Activated CD4-positive, alpha-beta memory T cell treated with anti-CD3 and anti-CD28 coated beads, Interleukin-2, amount 10 ng/mL, durations not matched to agents 7 days and 5 days (primary cell): ENCODE results near the gene ZRANB3. TPM values are rescaled to one million over a fixed set of nuclear protein-coding genes. Genes with fewer than 3 reads are reported as not detected.

Experiments
- CTCF ChIA-PET: fragments of 350-600 bp; sonication (Branson Sonifier 250); formaldehyde crosslinking; loops from one replicate; lab custom pipeline; 2021; ENCODE audit warnings: antibody characterized with exemption, inconsistent platforms; lab: Charles Lee
- POLR2A ChIA-PET: fragments of 350-600 bp; sonication (Branson Sonifier 250); formaldehyde crosslinking; loops from one replicate; lab custom pipeline; 2021; ENCODE audit warnings: antibody characterized with exemption; lab: Charles Lee
- DNase-seq: peaks from one replicate; pipeline ENCODE4 v3.0.0-alpha.2; 2020
- H3K27ac Mint-ChIP-seq: one replicate; pipeline ENCODE4 v1.8.0; 2021; ENCODE audit warnings: mild to moderate bottlenecking, mixed read lengths
- H3K27me3 Mint-ChIP-seq: one replicate; pipeline ENCODE4 v1.8.0; 2021; ENCODE audit warnings: mixed read lengths
- H3K36me3 Mint-ChIP-seq: one replicate; pipeline ENCODE4 v1.8.0; 2021; ENCODE audit warnings: low read depth, mixed read lengths
- H3K4me1 Mint-ChIP-seq: one replicate; pipeline ENCODE4 v1.8.0; 2021; ENCODE audit warnings: mixed read lengths
- H3K4me3 Mint-ChIP-seq: one replicate; pipeline ENCODE4 v1.8.0; 2021; ENCODE audit warnings: mild to moderate bottlenecking, mixed read lengths
- H3K9me3 Mint-ChIP-seq: one replicate; pipeline ENCODE4 v1.8.0; 2021; ENCODE audit warnings: mixed read lengths
- total RNA-seq, 2 experiments: library from RNA; stranded (reverse); gene quantifications; one replicate each; pipeline ENCODE4 v1.2.3, GENCODE V29; 2021

Gene ZRANB3
- total RNA-seq, 2 experiments from 2014 or later = 5.8 to 6.2 TPM

DNA sequence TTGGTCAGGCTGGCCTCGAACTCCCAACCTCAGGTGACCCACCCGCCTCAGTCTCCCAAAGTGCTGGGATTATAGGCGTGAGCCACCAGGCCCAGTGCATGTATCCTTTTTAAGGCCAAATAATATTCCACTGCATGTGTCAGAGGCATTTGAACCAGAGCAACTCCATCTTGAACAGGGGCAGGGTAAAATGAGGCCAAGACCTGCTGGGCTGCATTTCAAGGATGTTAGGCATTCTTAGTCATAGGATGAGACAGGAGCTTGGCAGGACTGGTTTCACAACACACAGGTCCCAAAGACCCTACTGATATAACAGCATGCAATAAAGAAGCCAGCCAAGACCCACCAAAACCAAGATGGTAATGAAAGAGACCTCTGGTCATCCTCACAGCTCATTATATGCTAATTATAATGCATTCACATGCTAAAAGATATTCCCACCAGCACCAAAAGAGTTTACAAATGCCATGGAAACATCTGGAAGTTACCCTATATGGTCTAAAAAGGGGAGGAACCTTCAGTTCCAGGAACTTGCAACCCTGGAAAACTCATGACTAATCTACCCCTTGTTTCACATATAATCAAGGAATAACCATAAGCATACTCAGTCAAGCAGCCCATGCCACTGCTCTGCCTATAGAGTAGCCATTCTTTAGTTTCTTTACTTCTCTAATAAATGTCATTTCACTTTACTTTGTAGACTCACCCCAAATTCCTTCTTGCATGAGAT is 274.3 kb downstream of the ZRANB3 start:
- POLR2A ChIA-PET = interaction anchor here (0.5 kb wide), 1 partner anchor 254 kb away, joined by 3 read pairs; no protein-coding TSS in a partner anchor
- DNase-seq = no peak
- no peak overlapping the region for H3K27ac Mint-ChIP-seq
- H3K4me3 Mint-ChIP-seq = no peak overlapping the region
- CTCF ChIA-PET = no interaction called here
- no peaks in the 10 kb centered on the region for H3K4me1 Mint-ChIP-seq
- H3K27me3 Mint-ChIP-seq = no peaks in the 10 kb centered on the region
- no peaks in the 10 kb centered on the region for H3K36me3 Mint-ChIP-seq
- peaks cover 2% of the 10 kb centered on the region for H3K9me3 Mint-ChIP-seq

DNA sequence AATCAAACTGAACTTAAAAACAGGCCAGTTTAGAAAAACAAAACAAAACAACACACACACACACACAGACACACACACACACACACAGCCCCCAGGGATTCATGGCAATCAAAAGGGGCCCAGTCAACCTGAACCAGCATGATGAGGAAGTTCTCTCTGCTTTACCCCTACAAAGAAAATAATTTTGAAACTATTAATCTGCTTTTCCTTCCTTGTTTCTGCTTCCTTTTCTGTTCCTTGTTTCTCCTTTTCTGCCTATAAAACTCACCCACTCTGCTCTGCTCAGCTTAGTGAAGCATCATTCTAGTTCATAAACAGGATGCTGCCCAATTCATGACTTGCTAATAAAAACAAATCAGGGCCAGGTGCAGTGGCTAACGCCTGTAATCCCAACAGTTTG is 275.8 kb downstream of the ZRANB3 start:
- CTCF ChIA-PET = no interaction called here
- DNase-seq = no peak
- POLR2A ChIA-PET = no interaction called here
- Mint-ChIP-seq H3K27me3 (no peaks in the 10 kb centered on the region), H3K4me3 (no peak overlapping the region), H3K4me1 (no peaks in the 10 kb centered on the region), H3K9me3 (peaks cover 7% of the 10 kb centered on the region), H3K27ac (no peak overlapping the region), H3K36me3 (no peaks in the 10 kb centered on the region)

DNA sequence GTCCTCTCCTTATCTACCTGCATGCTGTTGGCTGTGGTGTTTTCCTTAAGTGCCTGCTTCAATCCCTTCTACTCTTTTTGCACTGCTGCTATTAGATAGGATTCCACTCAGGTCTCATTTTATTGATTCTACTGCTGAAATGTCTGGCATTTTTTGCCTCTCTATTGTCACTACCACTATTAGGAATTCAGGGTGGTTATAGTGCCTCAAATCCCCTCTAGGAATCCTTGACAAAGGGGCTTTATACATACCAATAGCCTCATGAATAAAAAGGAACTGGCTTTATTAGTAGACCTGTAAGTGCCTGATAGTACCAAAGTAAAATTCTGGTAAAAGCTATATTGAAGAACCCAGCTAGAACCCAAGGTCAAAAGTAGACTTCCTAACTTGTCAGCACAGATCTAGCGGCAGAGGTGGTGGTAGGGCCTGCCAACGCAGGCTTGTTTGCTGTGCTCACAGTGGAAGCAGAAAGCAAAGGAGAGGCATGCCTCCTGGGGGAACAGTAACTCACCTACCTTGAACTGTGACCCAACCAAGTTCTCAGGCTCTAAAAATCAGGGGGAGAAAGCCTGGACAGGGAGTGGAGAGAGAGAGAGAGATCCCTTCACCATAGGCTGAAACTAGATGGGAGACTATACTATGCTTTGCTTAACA is 278.1 kb downstream of the ZRANB3 start:
- POLR2A ChIA-PET = no interaction called here
- H3K27ac Mint-ChIP-seq = no peak overlapping the region
- H3K27me3 Mint-ChIP-seq = no peaks in the 10 kb centered on the region
- CTCF ChIA-PET = no interaction called here
- peaks cover 14% of the 10 kb centered on the region for H3K9me3 Mint-ChIP-seq
- no peak overlapping the region for H3K4me3 Mint-ChIP-seq
- no peaks in the 10 kb centered on the region for H3K36me3 Mint-ChIP-seq
- H3K4me1 Mint-ChIP-seq = no peaks in the 10 kb centered on the region
- DNase-seq = no peak

GRCh38 chr2:135248611-135249010 is 282.4 kb downstream of the ZRANB3 start:
- ChIA-PET CTCF (no interaction called here), POLR2A (no interaction called here)
- no peak overlapping the region for H3K27ac Mint-ChIP-seq
- peaks cover 12% of the 10 kb centered on the region for H3K9me3 Mint-ChIP-seq
- H3K4me3 Mint-ChIP-seq = no peak overlapping the region
- H3K4me1 Mint-ChIP-seq = peaks cover 9% of the 10 kb centered on the region
- H3K36me3 Mint-ChIP-seq = no peaks in the 10 kb centered on the region
- no peaks in the 10 kb centered on the region for H3K27me3 Mint-ChIP-seq
- no peak for DNase-seq

DNA sequence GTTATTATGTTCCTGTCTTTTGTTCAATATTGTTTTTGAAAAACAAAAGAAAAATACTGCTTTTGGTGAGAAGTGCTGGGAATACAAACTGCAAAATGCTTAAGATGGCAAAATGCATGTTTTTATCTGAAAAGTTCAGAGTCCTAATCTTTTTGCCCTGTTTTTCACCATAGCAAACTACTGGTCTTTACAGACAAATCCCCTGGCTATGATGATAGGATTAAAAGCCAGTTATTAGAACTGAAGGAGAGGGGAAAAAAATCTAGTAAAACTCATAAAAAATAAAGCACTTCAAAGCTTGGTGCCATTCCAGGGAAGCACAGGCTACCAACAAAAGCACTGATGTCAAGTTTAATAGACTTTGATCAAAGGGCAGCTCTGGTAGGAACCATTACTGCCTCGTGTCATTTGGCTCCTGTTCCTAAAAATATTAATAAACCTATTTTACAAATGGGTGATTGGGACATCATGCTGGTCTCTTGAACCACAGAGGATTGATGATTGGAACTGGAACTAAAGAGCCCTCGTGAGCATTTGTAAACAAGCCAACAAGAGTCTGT is 284.2 kb downstream of the ZRANB3 start:
- Mint-ChIP-seq H3K27ac (no peak overlapping the region), H3K36me3 (no peaks in the 10 kb centered on the region), H3K9me3 (peaks cover 12% of the 10 kb centered on the region), H3K27me3 (no peaks in the 10 kb centered on the region), H3K4me1 (peaks cover 12% of the 10 kb centered on the region), H3K4me3 (no peak overlapping the region)
- POLR2A ChIA-PET = no interaction called here
- CTCF ChIA-PET = no interaction called here
- DNase-seq = no peak

- CTCF ChIA-PET = no interaction called here
- H3K4me3 Mint-ChIP-seq = no peak overlapping the region
- peaks cover 5% of the 10 kb centered on the region for H3K9me3 Mint-ChIP-seq
- H3K27me3 Mint-ChIP-seq = no peaks in the 10 kb centered on the region
- H3K27ac Mint-ChIP-seq = no peak overlapping the region
- peak; percentile 17 for DNase-seq
- no peaks in the 10 kb centered on the region for H3K36me3 Mint-ChIP-seq
- H3K4me1 Mint-ChIP-seq = peaks cover 12% of the 10 kb centered on the region
- POLR2A ChIA-PET = no interaction called here
Observed at GRCh38 chr2:135245071-135245470, 285.9 kb downstream of the ZRANB3 start.

DNA sequence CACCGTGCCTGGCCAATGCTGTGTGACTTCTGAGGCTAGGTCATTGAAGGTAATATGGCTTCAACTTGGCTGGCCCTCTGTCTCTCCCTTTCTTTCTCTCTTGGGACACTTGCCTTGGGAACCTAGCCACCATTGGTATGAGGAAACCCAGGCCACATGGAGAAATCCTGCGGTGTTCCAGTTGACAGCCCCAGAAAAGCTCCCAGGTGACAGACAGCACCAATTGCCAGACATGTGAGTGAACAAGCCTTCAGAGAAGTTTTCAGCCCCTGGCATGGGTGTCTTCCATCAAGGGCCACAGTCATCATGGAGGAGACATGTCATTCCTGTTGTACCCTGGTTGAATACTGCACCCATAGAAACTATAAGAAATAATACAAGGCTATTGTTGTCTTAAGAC is 292.4 kb downstream of the ZRANB3 start:
- POLR2A ChIA-PET = no interaction called here
- no peak overlapping the region for H3K4me3 Mint-ChIP-seq
- CTCF ChIA-PET = no interaction called here
- peaks cover 3% of the 10 kb centered on the region for H3K9me3 Mint-ChIP-seq
- DNase-seq = no peak
- H3K27ac Mint-ChIP-seq = no peak overlapping the region
- no peaks in the 10 kb centered on the region for H3K36me3 Mint-ChIP-seq
- peaks cover 3% of the 10 kb centered on the region for H3K4me1 Mint-ChIP-seq
- H3K27me3 Mint-ChIP-seq = no peaks in the 10 kb centered on the region

- ChIA-PET POLR2A (no interaction called here), CTCF (no interaction called here)
- H3K27me3 Mint-ChIP-seq = no peaks in the 10 kb centered on the region
- DNase-seq = no peak
- H3K4me1 Mint-ChIP-seq = no peaks in the 10 kb centered on the region
- H3K36me3 Mint-ChIP-seq = no peaks in the 10 kb centered on the region
- peaks cover 3% of the 10 kb centered on the region for H3K9me3 Mint-ChIP-seq
- no peak overlapping the region for H3K4me3 Mint-ChIP-seq
- no peak overlapping the region for H3K27ac Mint-ChIP-seq
Observed at GRCh38 chr2:135230150-135230549, 300.9 kb downstream of the ZRANB3 start.

GRCh38 chr2:135227386-135227785 is 303.6 kb downstream of the ZRANB3 start:
- DNase-seq = no peak
- Mint-ChIP-seq H3K36me3 (no peaks in the 10 kb centered on the region), H3K27ac (no peak overlapping the region), H3K9me3 (no peaks in the 10 kb centered on the region), H3K4me1 (no peaks in the 10 kb centered on the region), H3K27me3 (no peaks in the 10 kb centered on the region), H3K4me3 (no peak overlapping the region)
- POLR2A ChIA-PET = no interaction called here
- CTCF ChIA-PET = no interaction called here

GRCh38 chr2:135226961-135227360 is 304.1 kb downstream of the ZRANB3 start:
- POLR2A ChIA-PET = no interaction called here
- H3K36me3 Mint-ChIP-seq = no peaks in the 10 kb centered on the region
- CTCF ChIA-PET = no interaction called here

GRCh38 chr2:135225781-135226180 is 305.2 kb downstream of the ZRANB3 start:
- no peak overlapping the region for H3K4me3 Mint-ChIP-seq
- no peaks in the 10 kb centered on the region for H3K4me1 Mint-ChIP-seq
- POLR2A ChIA-PET = no interaction called here
- H3K36me3 Mint-ChIP-seq = no peaks in the 10 kb centered on the region
- H3K27ac Mint-ChIP-seq = no peak overlapping the region
- DNase-seq = no peak
- H3K27me3 Mint-ChIP-seq = no peaks in the 10 kb centered on the region
- no peaks in the 10 kb centered on the region for H3K9me3 Mint-ChIP-seq
- CTCF ChIA-PET = no interaction called here

More at GRCh38 chr2:135226961-135227360, 304.1 kb downstream of the ZRANB3 start:
- Mint-ChIP-seq H3K27me3 (no peaks in the 10 kb centered on the region), H3K4me1 (no peaks in the 10 kb centered on the region), H3K4me3 (no peak overlapping the region), H3K9me3 (no peaks in the 10 kb centered on the region), H3K27ac (no peak overlapping the region)
- DNase-seq = no peak

DNA sequence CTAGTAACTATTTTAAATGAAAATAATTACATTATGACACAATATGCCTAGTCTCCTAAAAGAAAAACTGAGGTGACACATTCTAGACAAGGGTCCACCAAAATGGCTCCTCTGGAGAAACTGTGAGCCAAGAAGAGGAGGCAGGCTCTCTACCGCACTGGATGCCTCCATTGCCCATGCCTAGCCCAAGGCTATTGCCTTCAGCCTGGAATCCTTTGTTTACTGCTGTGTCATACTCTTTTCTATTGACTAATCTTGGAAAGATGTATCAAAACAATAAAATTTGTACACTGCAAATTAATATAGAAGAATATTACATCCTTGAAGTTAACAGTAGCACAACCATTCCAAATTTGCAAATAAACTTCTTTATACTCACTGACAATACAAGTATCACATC is 311.8 kb downstream of the ZRANB3 start:
- H3K9me3 Mint-ChIP-seq = no peaks in the 10 kb centered on the region
- ChIA-PET CTCF (no interaction called here), POLR2A (no interaction called here)

DNA sequence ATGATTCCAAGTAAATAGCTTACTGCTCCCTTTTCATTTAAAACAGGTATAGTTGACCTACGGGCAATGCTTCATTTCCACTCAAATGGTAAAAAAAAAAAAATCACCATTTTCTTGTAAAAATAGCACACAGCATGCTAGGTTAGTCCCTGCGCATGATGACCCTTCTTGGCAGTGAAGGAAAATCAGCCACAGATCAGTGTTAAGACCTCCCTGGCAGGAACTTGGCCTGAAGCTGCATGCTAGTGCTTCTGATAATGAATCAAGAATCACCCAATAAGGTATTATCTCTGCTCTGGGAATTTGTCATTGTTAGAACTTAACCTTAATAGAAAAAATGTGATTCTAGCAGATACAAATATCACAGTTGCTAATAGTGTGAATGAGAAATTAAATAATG is 312.6 kb downstream of the ZRANB3 start:
- ChIA-PET POLR2A (no interaction called here), CTCF (no interaction called here)
- Mint-ChIP-seq H3K4me1 (no peaks in the 10 kb centered on the region), H3K27ac (no peak overlapping the region), H3K4me3 (no peak overlapping the region), H3K36me3 (no peaks in the 10 kb centered on the region), H3K27me3 (no peaks in the 10 kb centered on the region), H3K9me3 (no peaks in the 10 kb centered on the region)
- no peak for DNase-seq

More for the DNA sequence above, 311.8 kb downstream of the ZRANB3 start:
- no peaks in the 10 kb centered on the region for H3K4me1 Mint-ChIP-seq
- H3K27me3 Mint-ChIP-seq = no peaks in the 10 kb centered on the region
- DNase-seq = no peak
- no peaks in the 10 kb centered on the region for H3K36me3 Mint-ChIP-seq
- no peak overlapping the region for H3K27ac Mint-ChIP-seq
- no peak overlapping the region for H3K4me3 Mint-ChIP-seq
